ENCODE measurements around the gene ACVR2B. TPM values are rescaled to one million over a fixed set of nuclear protein-coding genes. Genes with fewer than 3 reads are reported as not detected.

The ACVR2B gene
- total RNA-seq, 1 donor from 2014 or later, result 79.1 TPM

DNA sequence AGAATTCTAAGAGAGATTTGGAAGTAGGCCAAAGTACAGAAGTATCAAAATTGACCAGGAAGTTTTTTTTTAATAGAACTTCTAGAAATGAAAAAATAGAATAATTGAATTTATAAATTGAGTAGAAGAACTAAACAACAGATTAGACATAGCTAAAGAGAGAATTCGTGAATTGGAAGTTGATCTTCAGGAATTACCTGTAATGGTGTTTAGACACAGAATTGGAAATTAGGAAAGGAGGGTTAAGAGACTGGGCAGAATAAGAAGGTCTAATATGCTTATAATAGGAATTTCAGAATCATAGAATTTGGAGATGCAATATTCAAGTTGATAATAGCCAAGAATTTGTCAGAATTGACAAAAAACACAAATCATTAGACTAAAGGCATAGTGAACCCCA lies 16.2 kb downstream of the ACVR2B start:
- TF ChIP-seq, protein P1, sequence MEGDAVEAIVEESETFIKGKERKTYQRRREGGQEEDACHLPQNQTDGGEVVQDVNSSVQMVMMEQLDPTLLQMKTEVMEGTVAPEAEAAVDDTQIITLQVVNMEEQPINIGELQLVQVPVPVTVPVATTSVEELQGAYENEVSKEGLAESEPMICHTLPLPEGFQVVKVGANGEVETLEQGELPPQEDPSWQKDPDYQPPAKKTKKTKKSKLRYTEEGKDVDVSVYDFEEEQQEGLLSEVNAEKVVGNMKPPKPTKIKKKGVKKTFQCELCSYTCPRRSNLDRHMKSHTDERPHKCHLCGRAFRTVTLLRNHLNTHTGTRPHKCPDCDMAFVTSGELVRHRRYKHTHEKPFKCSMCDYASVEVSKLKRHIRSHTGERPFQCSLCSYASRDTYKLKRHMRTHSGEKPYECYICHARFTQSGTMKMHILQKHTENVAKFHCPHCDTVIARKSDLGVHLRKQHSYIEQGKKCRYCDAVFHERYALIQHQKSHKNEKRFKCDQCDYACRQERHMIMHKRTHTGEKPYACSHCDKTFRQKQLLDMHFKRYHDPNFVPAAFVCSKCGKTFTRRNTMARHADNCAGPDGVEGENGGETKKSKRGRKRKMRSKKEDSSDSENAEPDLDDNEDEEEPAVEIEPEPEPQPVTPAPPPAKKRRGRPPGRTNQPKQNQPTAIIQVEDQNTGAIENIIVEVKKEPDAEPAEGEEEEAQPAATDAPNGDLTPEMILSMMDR (conservative IDR thresholded peaks at IDR 0.05), result no peak
- no peak overlapping the region for H3K27ac Mint-ChIP-seq (ENCODE audit: unreplicated experiment)
- DNase-seq (ENCODE audit: low read depth, low spot score), result no peak
- H3K36me3 Mint-ChIP-seq (ENCODE audit: low read depth), result peaks cover 51% of the 10 kb centered on the region
- H3K27me3 Mint-ChIP-seq (ENCODE audit: low read depth), result no peaks in the 10 kb centered on the region
- no peak overlapping the region for H3K4me3 Mint-ChIP-seq
- H3K9me3 Mint-ChIP-seq, result peaks cover 35% of the 10 kb centered on the region
- H3K4me1 Mint-ChIP-seq, result peaks cover 22% of the 10 kb centered on the region

DNA sequence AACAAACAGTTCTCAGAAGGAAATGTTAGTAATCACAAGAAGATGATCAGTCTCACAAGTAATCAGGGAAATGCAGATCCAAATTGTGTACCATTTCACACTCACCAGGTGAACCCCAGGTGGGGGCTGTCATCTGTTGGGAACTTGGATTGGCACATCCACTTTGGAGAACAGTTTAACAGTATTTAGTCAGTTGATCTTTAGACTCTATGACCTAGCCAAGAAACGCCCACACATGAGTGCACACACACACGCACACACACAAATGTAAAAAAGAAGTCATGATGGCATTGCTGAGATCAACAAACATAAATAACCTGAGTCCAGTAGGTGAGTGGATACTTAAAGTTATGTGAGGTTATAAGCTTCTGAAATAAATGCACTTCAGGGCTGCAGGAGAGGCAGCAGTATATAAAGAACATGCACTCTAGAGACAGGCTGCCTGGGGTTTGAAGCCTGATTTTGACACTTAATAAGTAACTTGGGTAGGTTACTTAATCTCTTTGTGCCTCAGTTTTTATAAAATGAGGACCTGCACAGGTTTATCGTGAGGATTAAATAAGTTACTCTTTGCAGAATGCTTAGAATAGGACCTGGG lies 17.7 kb downstream of the ACVR2B start:
- TF ChIP-seq, protein P1 (conservative IDR thresholded peaks at IDR 0.05), result no peak
- H3K27me3 Mint-ChIP-seq (ENCODE audit: low read depth), result no peaks in the 10 kb centered on the region
- peaks cover 42% of the 10 kb centered on the region for H3K36me3 Mint-ChIP-seq (ENCODE audit: low read depth)
- DNase-seq (ENCODE audit: low read depth, low spot score), result no peak
- H3K4me1 Mint-ChIP-seq, result peaks cover 22% of the 10 kb centered on the region
- H3K4me3 Mint-ChIP-seq, result no peak overlapping the region
- H3K9me3 Mint-ChIP-seq, result peaks cover 27% of the 10 kb centered on the region
- H3K27ac Mint-ChIP-seq (ENCODE audit: unreplicated experiment), result no peak overlapping the region

DNA sequence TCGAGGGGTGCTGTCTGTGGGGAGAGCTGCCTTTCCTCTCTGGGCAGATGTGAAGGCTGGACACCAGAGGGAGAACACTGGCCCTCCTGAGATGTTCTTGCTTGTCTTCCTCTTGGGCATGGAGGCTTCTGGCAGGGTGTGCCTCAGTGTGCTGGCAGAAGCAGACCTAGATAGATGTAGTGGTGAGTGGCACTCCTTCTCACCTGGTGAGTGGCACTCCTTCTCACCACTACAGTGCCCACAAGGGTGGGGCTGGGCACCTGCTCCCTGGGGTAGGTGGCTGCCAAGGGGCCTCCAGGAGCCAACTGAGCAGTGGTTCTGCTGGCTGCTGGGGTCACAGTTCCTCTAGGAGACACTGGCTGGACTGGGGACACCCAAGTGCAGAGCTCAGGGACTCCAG lies 18.7 kb downstream of the ACVR2B start:
- peaks cover 23% of the 10 kb centered on the region for H3K9me3 Mint-ChIP-seq
- no peak for DNase-seq (ENCODE audit: low read depth, low spot score)
- H3K4me1 Mint-ChIP-seq, result peaks cover 22% of the 10 kb centered on the region
- TF ChIP-seq, protein P1 (conservative IDR thresholded peaks at IDR 0.05), result no peak
- H3K4me3 Mint-ChIP-seq, result no peak overlapping the region
- H3K36me3 Mint-ChIP-seq (ENCODE audit: low read depth), result peaks cover 35% of the 10 kb centered on the region
- no peaks in the 10 kb centered on the region for H3K27me3 Mint-ChIP-seq (ENCODE audit: low read depth)
- no peak overlapping the region for H3K27ac Mint-ChIP-seq (ENCODE audit: unreplicated experiment)

DNA sequence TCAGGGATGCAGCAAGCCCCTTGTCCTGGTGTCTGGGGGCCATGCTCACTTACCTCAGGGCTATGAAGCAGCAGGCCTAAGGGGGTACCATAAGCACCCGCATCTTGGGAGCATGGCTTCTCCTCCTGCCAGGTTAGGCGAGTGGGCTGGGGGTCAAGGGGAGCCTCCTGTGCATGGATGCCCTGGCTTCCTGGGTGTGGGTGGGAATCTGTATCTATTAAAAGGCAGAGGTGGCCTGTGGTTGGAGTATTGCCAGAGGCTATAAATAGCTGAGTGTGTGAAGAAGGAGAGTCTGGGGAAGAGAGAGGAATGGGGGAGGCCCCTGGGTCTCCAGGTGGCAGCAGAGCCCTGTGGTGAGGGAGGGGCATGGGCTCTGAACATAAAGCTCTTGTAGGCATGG lies 19.5 kb downstream of the ACVR2B start:
- Mint-ChIP-seq H3K9me3 (peaks cover 23% of the 10 kb centered on the region), H3K4me1 (peaks cover 22% of the 10 kb centered on the region), H3K4me3 (no peak overlapping the region), H3K36me3 (ENCODE audit: low read depth) (peaks cover 34% of the 10 kb centered on the region), H3K27me3 (ENCODE audit: low read depth) (no peaks in the 10 kb centered on the region), H3K27ac (ENCODE audit: unreplicated experiment) (no peak overlapping the region)
- TF ChIP-seq, protein P1 (conservative IDR thresholded peaks at IDR 0.05), result no peak
- DNase-seq (ENCODE audit: low read depth, low spot score), result no peak

DNA sequence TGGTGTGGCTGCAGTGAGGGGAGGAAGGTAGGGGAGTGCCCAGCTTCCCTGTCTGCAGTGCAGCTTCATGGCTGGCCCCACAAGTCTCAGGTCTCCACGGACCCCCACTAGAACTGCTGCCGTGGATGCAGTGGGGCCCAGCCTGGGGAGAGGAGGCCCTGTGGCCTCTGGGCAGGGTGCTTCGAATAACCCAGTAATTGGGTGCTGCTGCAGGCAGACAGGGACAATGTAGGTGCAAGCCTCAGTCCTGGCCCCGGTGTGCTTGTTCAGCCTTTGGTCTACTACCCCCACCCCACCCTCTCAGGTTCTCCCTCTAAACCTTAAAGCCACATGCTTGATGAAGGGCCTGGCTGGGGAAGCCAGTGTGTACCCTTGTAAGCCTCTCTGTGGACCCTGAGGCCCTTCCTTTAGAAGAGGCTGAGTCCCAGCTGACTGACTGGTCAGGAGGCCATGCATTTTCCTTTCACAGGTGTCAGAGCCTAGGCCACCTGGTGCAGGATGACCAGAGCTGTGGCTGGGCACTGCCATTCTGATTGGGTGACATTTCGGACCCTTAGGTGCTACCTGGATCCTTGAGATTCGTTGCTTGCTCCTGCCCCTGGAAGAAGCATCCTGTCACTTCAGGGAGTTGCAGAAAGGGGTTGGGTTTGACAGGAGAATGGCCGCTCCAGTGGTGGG lies 21.4 kb downstream of the ACVR2B start:
- no peak for DNase-seq (ENCODE audit: low read depth, low spot score)
- Mint-ChIP-seq H3K4me3 (no peak overlapping the region), H3K27me3 (ENCODE audit: low read depth) (no peaks in the 10 kb centered on the region), H3K36me3 (ENCODE audit: low read depth) (peaks cover 22% of the 10 kb centered on the region), H3K27ac (ENCODE audit: unreplicated experiment) (peak overlapping the region; percentile 94), H3K4me1 (peaks cover 22% of the 10 kb centered on the region), H3K9me3 (peaks cover 12% of the 10 kb centered on the region)
- TF ChIP-seq, protein P1 (conservative IDR thresholded peaks at IDR 0.05), result no peak
